ENCODE results near the gene LSM3. TPM values are rescaled to one million over a fixed set of nuclear protein-coding genes. Genes with fewer than 3 reads are reported as not detected.

LSM3 gene
- total RNA-seq, 1 donor from 2014 or later: 24.9 TPM

GRCh38 chr3:14208977-14209394, 30.4 kb downstream of the LSM3 start:
- no peak for TF ChIP-seq CTCF (conservative IDR thresholded peaks at IDR 0.05; ENCODE audit: low read depth, low read length)
- DNase-seq (ENCODE audit: low read depth): no peak
- no peak overlapping the region for H3K4me3 ChIP-seq (ENCODE audit: low read depth, low read length)

DNA sequence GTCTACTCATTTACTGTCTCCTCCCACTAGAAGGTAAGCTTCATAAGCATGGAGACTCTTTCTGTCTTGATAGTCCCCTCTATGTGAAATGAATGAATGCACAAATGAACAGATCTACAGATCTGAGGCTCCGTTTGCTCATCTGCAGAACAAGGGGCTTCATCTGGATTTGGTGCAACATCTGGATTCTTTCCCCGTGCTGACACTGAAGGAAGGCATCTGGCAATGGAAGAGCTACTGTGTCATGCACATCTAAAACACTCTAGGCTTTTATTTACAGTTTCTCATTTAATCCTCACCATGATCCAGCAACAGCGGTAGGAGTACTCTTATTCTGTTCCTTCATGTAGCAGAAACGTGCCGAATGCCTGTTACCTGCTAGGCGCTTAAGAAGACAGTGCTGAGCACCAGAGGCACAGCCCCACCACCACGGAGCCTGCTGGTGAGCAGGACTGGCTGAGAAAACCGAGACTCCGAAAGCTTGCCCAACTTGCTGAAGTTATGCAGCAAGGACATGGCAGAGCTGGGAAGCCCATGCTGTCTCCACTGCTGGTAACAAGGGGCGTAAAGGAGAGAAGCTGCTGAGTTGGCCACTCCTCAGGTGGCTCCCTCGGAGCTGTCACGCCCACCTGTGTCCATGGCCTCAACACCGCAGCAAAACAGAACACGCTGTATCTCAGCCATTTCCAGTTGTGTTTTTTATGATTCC, 31.1 kb downstream of the LSM3 start:
- H3K4me3 ChIP-seq (ENCODE audit: low read depth, low read length): no peak overlapping the region
- TF ChIP-seq CTCF (conservative IDR thresholded peaks at IDR 0.05; ENCODE audit: low read depth, low read length): no peak
- DNase-seq (ENCODE audit: low read depth): no peak

- TF ChIP-seq CTCF (conservative IDR thresholded peaks at IDR 0.05; ENCODE audit: low read depth, low read length): no peak
- no peak overlapping the region for H3K4me3 ChIP-seq (ENCODE audit: low read depth, low read length)
- DNase-seq (ENCODE audit: low read depth): no peak
Observed at GRCh38 chr3:14210290-14210688, 31.7 kb downstream of the LSM3 start.

DNA sequence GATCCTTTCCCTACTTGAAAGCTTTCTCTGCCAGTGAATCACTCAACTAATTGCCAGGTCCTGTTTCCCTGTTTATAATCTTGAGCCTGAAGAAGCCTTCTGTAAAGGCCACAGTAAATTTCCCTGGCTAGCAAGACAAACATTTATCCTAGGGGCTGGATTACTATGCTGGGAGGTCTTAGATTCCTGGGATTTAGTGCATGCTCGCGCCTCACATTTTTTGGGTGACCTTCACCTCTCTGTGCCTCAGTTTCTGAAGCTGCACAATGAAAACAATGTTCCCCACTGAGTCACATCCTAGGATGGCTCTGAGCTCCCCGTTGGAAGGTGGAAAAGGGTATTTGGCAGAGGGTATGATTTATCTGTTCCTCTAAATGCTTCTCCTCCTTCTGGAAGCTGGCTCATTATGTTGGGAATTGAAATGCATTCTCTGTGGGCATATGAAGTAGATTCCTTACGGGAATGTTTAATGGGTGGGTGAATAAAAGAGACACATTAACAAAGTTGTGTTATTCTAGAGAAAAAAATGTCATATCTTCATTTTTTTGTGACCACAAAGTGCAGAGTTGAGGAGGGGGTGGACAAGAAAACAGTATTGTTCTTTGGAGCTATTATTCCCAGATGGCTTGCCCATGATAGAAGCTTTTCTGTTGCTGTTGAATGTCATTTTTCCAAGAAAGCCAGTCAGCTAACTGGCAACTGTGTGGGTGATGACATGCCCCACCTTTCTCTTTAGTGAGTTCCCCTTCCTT, 32.4 kb downstream of the LSM3 start:
- peak; percentile 84 for DNase-seq (ENCODE audit: low read depth)
- no peak overlapping the region for H3K4me3 ChIP-seq (ENCODE audit: low read depth, low read length)

GRCh38 chr3:14211621-14212020, 33.0 kb downstream of the LSM3 start:
- H3K4me3 ChIP-seq (ENCODE audit: low read depth, low read length): no peak overlapping the region
- no peak for DNase-seq (ENCODE audit: low read depth)
- no peak for TF ChIP-seq CTCF (conservative IDR thresholded peaks at IDR 0.05; ENCODE audit: low read depth, low read length)

More for the DNA sequence above, 32.4 kb downstream of the LSM3 start:
- no peak for TF ChIP-seq CTCF (conservative IDR thresholded peaks at IDR 0.05; ENCODE audit: low read depth, low read length)

DNA sequence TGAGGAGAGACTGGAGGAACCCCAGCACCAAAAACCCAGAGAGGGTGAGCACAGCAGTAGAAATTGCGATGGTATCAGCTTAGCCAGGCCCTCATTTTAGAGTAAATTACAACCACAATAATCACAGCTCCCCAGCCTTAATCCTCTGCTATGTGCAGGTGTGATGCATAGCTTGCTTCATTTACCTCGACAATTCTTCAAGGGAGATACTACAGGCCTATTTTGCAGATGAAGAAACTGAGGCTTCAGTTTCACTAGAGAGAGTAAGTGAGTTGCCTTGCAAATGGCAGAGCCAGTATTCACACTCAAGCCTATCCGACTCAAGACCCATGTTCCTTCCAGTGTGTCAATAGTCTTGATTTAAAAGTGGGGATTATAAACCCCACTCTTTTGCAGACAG, 33.4 kb downstream of the LSM3 start:
- H3K4me3 ChIP-seq (ENCODE audit: low read depth, low read length): no peak overlapping the region
- no peak for TF ChIP-seq CTCF (conservative IDR thresholded peaks at IDR 0.05; ENCODE audit: low read depth, low read length)

More for the DNA sequence above, 33.4 kb downstream of the LSM3 start:
- no peak for DNase-seq (ENCODE audit: low read depth)

Measured in epithelial cell of proximal tubule (primary cell).